PFSK-1 (cell line): ENCODE results near the gene TMEM220.

Source experiments
- FOXP2 ChIP-seq: optimal IDR thresholded peaks from 2 replicates; pipeline ENCODE3; 2011; ENCODE audit warnings: borderline replicate concordance, control low read depth, inconsistent platforms; ENCODE audit not compliant: insufficient read depth; ENCODE audit errors: extremely low read length, extremely low read depth
- POLR2AphosphoS5 ChIP-seq: IDR thresholded peaks from 2 replicates; pipeline ENCODE4 v1.6.1; 2012; ENCODE audit warnings: low read depth, mild to moderate bottlenecking, control low read depth, low read length, moderate library complexity
- REST ChIP-seq, 2 experiments: IDR thresholded peaks; 2 replicates each; pipeline versions ENCODE4 v1.6.1 to v1.8.0; 2011 to 2012; ENCODE audit warnings: low read depth in 2 of 2, low read length in 2 of 2, control low read depth in 1 of 2, inconsistent platforms in 1 of 2, mild to moderate bottlenecking in 1 of 2, moderate library complexity in 1 of 2; ENCODE audit not compliant: insufficient read depth in 1 of 2
- SIN3A ChIP-seq: IDR thresholded peaks from 2 replicates; pipeline ENCODE4 v1.6.1; 2012; ENCODE audit warnings: mild to moderate bottlenecking, low read length, moderate library complexity, borderline replicate concordance; ENCODE audit not compliant: insufficient read depth
- TAF1 ChIP-seq: IDR thresholded peaks from 2 replicates; pipeline ENCODE4 v1.6.1; 2012; ENCODE audit warnings: low read length, control low read depth, borderline replicate concordance; ENCODE audit not compliant: insufficient read depth

TMEM220 gene

GRCh38 chr17:10733666-10734065 is 3.8 kb upstream of the TMEM220 start:
- TF ChIP-seq TAF1 = no peak
- no peak for TF ChIP-seq REST (IDR thresholded peaks at IDR 0.05; ENCODE audit: insufficient read depth in 1 of 2, low read depth in 2 of 2, low read length in 2 of 2)
- TF ChIP-seq SIN3A = no peak

- no peak for TF ChIP-seq REST (IDR thresholded peaks at IDR 0.05; ENCODE audit: insufficient read depth in 1 of 2, low read depth in 2 of 2, low read length in 2 of 2)
- TF ChIP-seq FOXP2 = no peak
- no peak for TF ChIP-seq POLR2AphosphoS5
- no peak for TF ChIP-seq TAF1
- no peak for TF ChIP-seq SIN3A
Measured at GRCh38 chr17:10731408-10731879, 1.6 kb upstream of the TMEM220 start.

GRCh38 chr17:10728331-10728892 is 1.4 kb downstream of the TMEM220 start:
- TF ChIP-seq REST (IDR thresholded peaks at IDR 0.05; ENCODE audit: insufficient read depth in 1 of 2, low read depth in 2 of 2, low read length in 2 of 2) (no peak), SIN3A (no peak), TAF1 (no peak), POLR2AphosphoS5 (no peak), FOXP2 (no peak)

DNA sequence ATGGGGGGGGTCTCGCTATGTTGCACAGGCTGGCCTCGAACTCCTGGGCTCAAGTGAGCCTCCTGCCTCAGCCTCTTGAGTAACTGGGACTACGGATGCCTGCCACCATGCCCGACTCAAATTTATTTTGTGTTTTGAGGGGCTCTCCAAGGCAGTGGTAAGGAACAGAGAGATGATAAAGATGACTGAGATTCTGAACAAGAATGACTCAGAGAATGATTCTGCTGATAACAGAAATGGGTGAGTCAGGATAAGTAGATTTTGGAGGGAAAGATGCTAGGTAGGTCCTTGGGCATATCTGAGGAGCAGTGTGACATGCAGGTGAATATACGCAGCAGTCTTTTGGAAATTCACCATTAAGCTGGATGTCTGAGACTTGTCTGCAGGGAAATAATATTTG is 2.6 kb downstream of the TMEM220 start:
- TF ChIP-seq REST (IDR thresholded peaks at IDR 0.05; ENCODE audit: insufficient read depth in 1 of 2, low read depth in 2 of 2, low read length in 2 of 2) = no peak
- TF ChIP-seq FOXP2 = no peak
- no peak for TF ChIP-seq POLR2AphosphoS5
- no peak for TF ChIP-seq SIN3A
- TF ChIP-seq TAF1 = no peak

GRCh38 chr17:10726196-10726595 is 3.6 kb downstream of the TMEM220 start:
- no peak for TF ChIP-seq POLR2AphosphoS5
- no peak for TF ChIP-seq SIN3A
- TF ChIP-seq REST (IDR thresholded peaks at IDR 0.05; ENCODE audit: insufficient read depth in 1 of 2, low read depth in 2 of 2, low read length in 2 of 2) = no peak
- TF ChIP-seq FOXP2 = no peak
- no peak for TF ChIP-seq TAF1
